SIG-M5 treated with dmso at 0.1 percent for 504 hours (cell line): Measurements from ENCODE around the gene TELO2.
"Not testable (repeated sequence)": the region's sequence is repeated elsewhere in the genome, so short reads cannot be mapped to it uniquely, and the experiment has no call there.

Experiments
- DNase-seq: peaks from one replicate; lab custom pipeline; 2025; ENCODE audit not compliant: unreplicated experiment; lab: John Stamatoyannopoulos, UW

TELO2 gene

GRCh38 chr16:1457489-1458245, 35.5 kb upstream of the TELO2 start:
- DNase-seq = no peak

GRCh38 chr16:1458336-1458976, 34.7 kb upstream of the TELO2 start:
- no peak for DNase-seq

- DNase-seq = no peak
Measured at GRCh38 chr16:1458977-1459341, 34.2 kb upstream of the TELO2 start.

- DNase-seq = no peak
Measured at GRCh38 chr16:1459967-1460366, 33.2 kb upstream of the TELO2 start.

- no peak for DNase-seq
Measured at GRCh38 chr16:1460602-1461138, 32.5 kb upstream of the TELO2 start.

- no peak for DNase-seq
Measured at GRCh38 chr16:1461146-1461545, 32.0 kb upstream of the TELO2 start.

- no peak for DNase-seq
Measured at GRCh38 chr16:1464196-1464893, 28.8 kb upstream of the TELO2 start.

- no peak for DNase-seq
Measured at GRCh38 chr16:1464894-1465566, 28.1 kb upstream of the TELO2 start.

- DNase-seq = no peak
Measured at GRCh38 chr16:1465567-1465915, 27.6 kb upstream of the TELO2 start.

- no peak for DNase-seq
Measured at GRCh38 chr16:1466054-1466453, 27.1 kb upstream of the TELO2 start.

GRCh38 chr16:1466968-1467521, 26.1 kb upstream of the TELO2 start:
- no peak for DNase-seq

- DNase-seq = no peak
Measured at GRCh38 chr16:1468426-1468810, 24.7 kb upstream of the TELO2 start.

- not testable (repeated sequence) for DNase-seq
Measured at GRCh38 chr16:1469141-1469540, 24.0 kb upstream of the TELO2 start.

GRCh38 chr16:1469693-1470201, 23.4 kb upstream of the TELO2 start:
- peak; percentile 88 for DNase-seq

- DNase-seq = peak; percentile 65
Measured at GRCh38 chr16:1470481-1471251, 22.5 kb upstream of the TELO2 start.

- peak; percentile 66 for DNase-seq
Measured at GRCh38 chr16:1471569-1472194, 21.5 kb upstream of the TELO2 start.

- DNase-seq = no peak
Measured at GRCh38 chr16:1472974-1473373, 20.2 kb upstream of the TELO2 start.

GRCh38 chr16:1474082-1474795, 18.9 kb upstream of the TELO2 start:
- no peak for DNase-seq
